Duodenal mucosa (tissue), 2 donors: Measurements from ENCODE around the gene KCNK17.

ENCODE experiments used
- H3K27ac ChIP-seq: one replicate; pipeline ENCODE4 v1.7.0; 2013; ENCODE audit warnings: low read depth, low read length
- H3K27me3 ChIP-seq, 2 donors: one replicate each; pipeline ENCODE4 v1.7.0; 2013; ENCODE audit warnings: low read length in 2 of 2, control low read depth in 1 of 2; ENCODE audit not compliant: insufficient read depth in 2 of 2, control insufficient read depth in 1 of 2
- H3K36me3 ChIP-seq, 2 donors: one replicate each; pipeline ENCODE4 v1.7.0; 2013; ENCODE audit warnings: low read length in 2 of 2, control low read depth in 1 of 2; ENCODE audit not compliant: insufficient read depth in 2 of 2, control insufficient read depth in 1 of 2
- H3K4me1 ChIP-seq, 2 donors: one replicate each; pipeline ENCODE4 v1.7.0; 2013; ENCODE audit warnings: low read length in 2 of 2, control low read depth in 1 of 2; ENCODE audit not compliant: insufficient read depth in 2 of 2, control insufficient read depth in 1 of 2
- H3K4me3 ChIP-seq, 2 donors: one replicate each; pipeline ENCODE4 v1.7.0; 2013; ENCODE audit warnings: low read length in 2 of 2, low read depth in 1 of 2
- H3K9ac ChIP-seq, 2 donors: one replicate each; pipeline ENCODE4 v1.7.0; 2013; ENCODE audit warnings: low read length in 2 of 2, low read depth in 1 of 2
- H3K9me3 ChIP-seq, 2 donors: one replicate each; pipeline ENCODE4 v1.7.0; 2013; ENCODE audit warnings: low read length in 2 of 2, control low read depth in 1 of 2; ENCODE audit not compliant: control insufficient read depth in 1 of 2

The KCNK17 gene, protein sequence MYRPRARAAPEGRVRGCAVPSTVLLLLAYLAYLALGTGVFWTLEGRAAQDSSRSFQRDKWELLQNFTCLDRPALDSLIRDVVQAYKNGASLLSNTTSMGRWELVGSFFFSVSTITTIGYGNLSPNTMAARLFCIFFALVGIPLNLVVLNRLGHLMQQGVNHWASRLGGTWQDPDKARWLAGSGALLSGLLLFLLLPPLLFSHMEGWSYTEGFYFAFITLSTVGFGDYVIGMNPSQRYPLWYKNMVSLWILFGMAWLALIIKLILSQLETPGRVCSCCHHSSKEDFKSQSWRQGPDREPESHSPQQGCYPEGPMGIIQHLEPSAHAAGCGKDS

DNA sequence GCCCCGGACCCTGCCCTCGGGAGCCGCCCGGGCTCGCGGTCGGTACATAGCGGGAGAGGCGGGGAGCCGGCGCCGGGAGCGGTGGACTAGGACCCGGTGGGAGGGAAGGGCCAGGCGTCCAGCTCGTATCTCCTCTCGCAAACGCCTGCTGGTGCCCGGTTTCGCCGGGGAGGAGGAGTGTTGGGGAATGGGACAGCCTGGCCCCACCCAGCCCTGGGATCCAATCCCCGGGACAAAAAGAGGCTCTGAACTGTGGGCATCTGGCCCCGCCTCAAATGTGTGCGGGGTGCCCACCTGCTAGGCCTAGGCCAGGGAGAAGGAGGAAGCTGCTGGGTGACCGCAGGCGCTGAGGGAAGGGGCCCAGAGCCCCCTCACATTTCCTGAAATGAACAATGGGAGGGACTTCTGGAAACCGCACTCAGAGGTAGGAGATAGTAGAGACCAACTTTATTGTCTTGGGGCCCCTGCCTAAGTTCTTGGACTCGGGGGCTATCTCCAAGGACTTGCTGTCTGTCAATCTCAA is at the start of gene KCNK17:
TSS of gene KCNK17 (minus strand) at position 147 of the 523 bp plus-strand sequence. CDS start at position 48, 99 bp downstream.
- no peak within 1 kb of the TSS for H3K27ac ChIP-seq
- no peaks in the 10 kb centered on the region for H3K9me3 ChIP-seq
- no peaks in the 10 kb centered on the region for H3K36me3 ChIP-seq
- no peak within 1 kb of the TSS for H3K9ac ChIP-seq
- peak within 1 kb of the TSS; percentile 37 to 51 for H3K4me3 ChIP-seq
- H3K4me1 ChIP-seq, result peaks cover 7 to 19% of the 10 kb centered on the region in 2 donors
- H3K27me3 ChIP-seq, result peaks cover 36 to 37% of the 10 kb centered on the region in 2 donors

DNA sequence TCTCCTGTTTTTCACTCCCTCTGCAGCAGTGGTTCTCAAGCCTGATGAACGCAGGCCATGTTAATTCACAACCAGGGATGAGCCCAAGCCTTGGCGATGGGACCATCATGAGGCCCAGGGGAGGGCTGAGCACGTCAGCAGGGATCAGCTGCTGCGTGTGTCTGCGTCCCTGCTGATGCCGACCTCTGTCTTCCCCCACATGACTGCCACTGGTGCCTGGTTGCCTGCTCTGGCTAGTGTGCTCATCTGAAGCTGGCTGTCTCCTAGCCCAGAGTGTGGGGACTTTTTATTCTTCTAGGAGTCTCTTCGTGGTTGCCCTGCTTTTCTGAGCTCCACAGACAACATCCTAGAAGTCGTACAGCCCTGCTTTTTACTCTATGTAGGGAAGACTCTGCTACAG is 49.1 kb upstream of the KCNK17 start:
- no peaks in the 10 kb centered on the region for H3K27me3 ChIP-seq
- H3K4me3 ChIP-seq, result no peak overlapping the region
- no peak overlapping the region for H3K9ac ChIP-seq
- no peaks in the 10 kb centered on the region for H3K36me3 ChIP-seq
- no peak overlapping the region for H3K27ac ChIP-seq
- no peaks in the 10 kb centered on the region for H3K4me1 ChIP-seq
- H3K9me3 ChIP-seq, result no peaks in the 10 kb centered on the region

DNA sequence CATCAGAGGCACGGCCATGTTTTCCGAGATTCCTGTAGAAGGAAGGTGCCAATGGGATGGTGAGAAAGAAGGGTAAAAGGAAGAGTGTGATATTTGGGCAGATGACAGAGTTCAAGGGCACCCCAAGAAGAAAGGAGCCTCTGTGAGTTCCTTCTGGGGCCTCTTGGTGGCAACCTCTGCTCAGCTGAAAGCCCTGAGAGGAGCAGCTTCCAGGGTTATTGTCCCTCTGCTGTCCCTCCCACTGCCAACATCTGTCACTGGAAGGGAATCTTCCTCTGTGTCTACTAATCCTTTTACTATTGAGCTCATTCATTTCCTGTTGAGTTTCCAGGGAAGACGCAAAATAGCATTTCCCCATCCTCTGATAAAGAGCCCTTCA is 48.3 kb upstream of the KCNK17 start:
- no peak overlapping the region for H3K9ac ChIP-seq
- no peak overlapping the region for H3K4me3 ChIP-seq
- no peak overlapping the region for H3K27ac ChIP-seq

DNA sequence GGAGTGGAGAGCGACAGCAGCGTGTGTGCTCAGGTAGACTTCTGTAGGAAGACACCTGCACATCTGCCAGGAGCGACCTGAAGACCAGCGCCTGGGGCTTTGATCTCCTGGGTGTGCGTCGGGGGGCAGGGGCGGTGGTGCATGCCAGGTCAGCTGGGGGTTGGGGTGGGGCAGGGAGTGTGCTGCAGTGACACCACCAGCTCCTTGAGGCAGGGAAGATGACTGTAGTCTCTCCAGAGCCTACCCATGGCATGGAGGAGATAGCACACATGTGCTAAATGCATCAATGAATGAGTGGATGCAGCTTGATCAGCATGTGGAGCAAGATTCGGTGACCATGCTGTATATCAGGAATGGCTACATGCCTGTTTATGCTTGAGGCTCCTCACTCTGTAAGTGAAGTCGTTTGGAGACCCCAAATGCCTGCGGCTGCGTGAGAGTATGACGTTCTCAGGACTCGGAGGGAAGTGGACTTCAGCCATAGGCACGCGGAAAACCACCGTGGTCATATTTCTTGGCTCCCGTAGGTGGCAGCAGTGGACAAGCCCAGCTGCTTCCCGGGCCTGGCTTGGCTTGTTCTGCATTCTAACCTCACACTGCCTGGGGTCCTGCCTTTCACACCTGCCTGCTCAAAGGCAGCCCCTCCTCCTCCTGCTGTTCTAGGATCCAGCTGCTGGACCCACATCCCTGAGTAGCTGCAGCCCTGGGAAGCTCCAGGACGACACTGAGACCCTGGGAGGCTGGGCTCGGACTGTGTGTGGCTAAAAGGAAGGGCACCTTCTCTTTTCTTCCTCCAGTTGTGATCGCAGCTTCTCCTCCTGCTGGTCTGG is 47.7 kb upstream of the KCNK17 start:
- Histone ChIP-seq H3K27ac (no peak overlapping the region), H3K4me1 (no peaks in the 10 kb centered on the region), H3K4me3 (no peak overlapping the region), H3K27me3 (no peaks in the 10 kb centered on the region), H3K36me3 (no peaks in the 10 kb centered on the region), H3K9ac (no peak overlapping the region), H3K9me3 (no peaks in the 10 kb centered on the region)

More for the DNA sequence above, 48.3 kb upstream of the KCNK17 start:
- no peaks in the 10 kb centered on the region for H3K4me1 ChIP-seq
- H3K9me3 ChIP-seq, result no peaks in the 10 kb centered on the region
- no peaks in the 10 kb centered on the region for H3K27me3 ChIP-seq
- no peaks in the 10 kb centered on the region for H3K36me3 ChIP-seq

DNA sequence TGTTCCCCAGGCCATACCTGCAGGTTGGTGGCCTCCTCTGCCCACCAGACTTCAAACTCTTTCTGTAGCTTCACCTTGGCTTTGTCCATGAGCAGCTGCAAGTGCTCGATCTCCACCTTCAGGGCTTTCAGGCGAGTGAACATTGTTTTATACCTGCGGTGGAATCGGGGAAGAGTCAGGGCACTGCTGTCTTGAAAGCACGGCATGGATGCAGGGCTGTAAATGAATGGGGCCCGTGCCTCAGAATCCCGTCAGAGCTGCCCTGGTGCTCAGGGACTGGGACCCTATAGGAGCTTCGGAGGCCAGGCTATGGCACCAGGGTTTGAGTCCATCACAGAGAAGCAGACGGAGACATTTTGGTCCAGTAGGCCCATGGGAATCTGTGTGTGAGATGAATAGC is 46.2 kb upstream of the KCNK17 start:
- Histone ChIP-seq H3K27ac (no peak overlapping the region), H3K27me3 (no peaks in the 10 kb centered on the region), H3K4me3 (no peak overlapping the region), H3K9me3 (no peaks in the 10 kb centered on the region), H3K36me3 (no peaks in the 10 kb centered on the region), H3K4me1 (no peaks in the 10 kb centered on the region), H3K9ac (no peak overlapping the region)

DNA sequence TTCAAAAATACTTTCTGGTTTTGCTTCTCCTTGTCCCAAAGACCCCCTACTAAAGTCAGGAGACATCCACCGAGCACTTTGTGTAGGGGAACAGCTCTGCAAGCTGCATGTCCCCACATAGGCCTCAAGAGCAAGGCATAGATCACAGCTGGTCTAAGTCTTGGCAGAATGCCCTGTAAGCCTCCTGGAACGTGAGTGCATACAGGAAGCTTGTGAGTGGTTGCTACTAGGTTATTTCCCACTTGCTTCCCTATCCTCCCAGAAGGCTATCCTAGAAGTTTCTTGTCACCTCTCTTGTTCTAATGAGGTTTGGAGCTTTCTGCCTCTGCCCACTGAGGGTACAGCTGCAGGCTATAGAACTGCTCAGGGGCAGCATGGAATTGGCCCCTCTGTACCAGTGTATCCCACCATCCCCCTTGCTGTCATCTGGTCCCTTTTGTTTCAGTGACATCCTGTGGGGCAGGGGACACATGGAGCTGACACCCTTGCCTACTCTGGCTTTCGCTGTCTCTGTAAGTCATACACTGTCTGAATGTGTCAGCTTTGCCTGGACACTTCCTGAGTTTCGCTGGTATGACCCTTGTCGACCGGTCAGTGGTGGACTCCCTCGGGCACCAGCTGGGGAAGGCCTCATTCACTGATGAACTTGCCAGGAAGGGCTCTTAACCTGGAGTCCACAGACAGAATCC is 43.9 kb upstream of the KCNK17 start:
- Histone ChIP-seq H3K4me1 (no peaks in the 10 kb centered on the region), H3K9me3 (no peaks in the 10 kb centered on the region), H3K9ac (no peak overlapping the region), H3K36me3 (no peaks in the 10 kb centered on the region), H3K4me3 (no peak overlapping the region), H3K27me3 (no peaks in the 10 kb centered on the region), H3K27ac (no peak overlapping the region)

DNA sequence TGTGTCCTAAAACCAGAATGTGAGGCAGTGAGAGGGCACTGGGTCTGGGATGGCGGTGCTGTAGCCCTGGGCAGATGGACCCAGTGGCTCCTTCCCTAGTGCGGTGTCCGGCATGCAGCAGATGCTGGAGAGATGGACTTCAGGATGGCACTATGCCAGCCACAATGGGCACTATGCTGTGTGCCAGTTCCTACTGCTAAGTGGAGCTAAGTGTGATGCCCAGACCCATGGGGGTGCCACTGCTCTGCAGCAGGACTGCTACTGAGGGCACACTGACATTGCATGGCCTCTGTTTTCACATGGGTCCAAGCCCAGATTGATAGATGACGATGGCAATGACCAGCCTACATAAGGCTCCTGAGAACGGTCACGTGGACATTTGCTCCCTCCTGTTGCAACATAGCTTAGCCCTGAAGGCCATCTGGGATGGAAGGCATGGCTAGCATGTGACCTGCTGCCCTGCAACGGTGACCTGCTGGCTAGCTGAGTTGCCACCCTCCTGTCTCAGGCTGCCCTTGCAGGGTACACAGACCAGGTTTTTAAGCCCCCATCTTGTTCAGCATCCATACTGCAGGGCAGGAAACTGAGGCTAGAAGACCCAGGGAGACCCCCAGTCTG is 39.6 kb upstream of the KCNK17 start:
- H3K9ac ChIP-seq, result no peak overlapping the region
- no peaks in the 10 kb centered on the region for H3K36me3 ChIP-seq
- no peaks in the 10 kb centered on the region for H3K4me1 ChIP-seq
- H3K27me3 ChIP-seq, result no peaks in the 10 kb centered on the region
- H3K27ac ChIP-seq, result no peak overlapping the region
- H3K9me3 ChIP-seq, result no peaks in the 10 kb centered on the region
- H3K4me3 ChIP-seq, result no peak overlapping the region

DNA sequence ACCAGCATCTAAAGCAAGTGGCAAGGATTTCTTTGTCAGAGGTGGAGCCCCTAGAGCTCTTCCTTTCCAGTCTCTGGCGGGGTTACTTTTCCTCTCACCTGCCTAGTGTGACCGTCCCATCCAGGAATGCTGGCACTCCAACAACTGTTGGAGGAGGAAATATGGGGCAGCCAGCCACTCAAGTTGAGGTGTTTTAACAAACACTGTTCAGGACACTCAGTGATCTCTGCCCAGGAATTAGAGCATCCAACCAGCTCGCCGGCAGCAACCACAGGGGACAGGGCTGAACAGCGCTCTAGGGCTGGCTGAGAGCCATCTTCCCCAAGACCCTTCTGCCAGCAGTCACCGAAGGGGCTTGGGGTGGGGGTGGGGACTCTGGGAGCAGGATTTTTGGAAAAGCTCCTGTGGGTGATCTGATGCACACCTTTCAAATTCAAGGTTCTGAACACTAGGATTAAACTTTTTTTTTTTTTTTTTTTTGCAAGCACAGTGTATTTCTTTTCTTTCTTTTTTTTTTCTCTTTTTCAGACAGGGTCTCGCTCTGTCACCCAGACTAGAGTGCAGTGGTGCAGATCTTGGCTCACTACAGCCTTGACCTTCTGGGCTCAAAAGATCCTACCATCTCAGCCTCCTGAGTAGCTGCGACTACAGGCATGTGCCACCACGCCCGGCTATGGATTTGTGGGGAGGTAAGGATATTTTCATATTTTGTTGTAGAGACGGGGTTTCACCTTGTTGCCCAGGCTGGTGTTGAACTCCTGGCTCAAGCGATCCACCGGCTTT is 36.7 kb upstream of the KCNK17 start:
- Histone ChIP-seq H3K9me3 (no peaks in the 10 kb centered on the region), H3K9ac (no peak overlapping the region), H3K36me3 (no peaks in the 10 kb centered on the region), H3K27ac (no peak overlapping the region), H3K27me3 (no peaks in the 10 kb centered on the region), H3K4me1 (no peaks in the 10 kb centered on the region), H3K4me3 (no peak overlapping the region)

DNA sequence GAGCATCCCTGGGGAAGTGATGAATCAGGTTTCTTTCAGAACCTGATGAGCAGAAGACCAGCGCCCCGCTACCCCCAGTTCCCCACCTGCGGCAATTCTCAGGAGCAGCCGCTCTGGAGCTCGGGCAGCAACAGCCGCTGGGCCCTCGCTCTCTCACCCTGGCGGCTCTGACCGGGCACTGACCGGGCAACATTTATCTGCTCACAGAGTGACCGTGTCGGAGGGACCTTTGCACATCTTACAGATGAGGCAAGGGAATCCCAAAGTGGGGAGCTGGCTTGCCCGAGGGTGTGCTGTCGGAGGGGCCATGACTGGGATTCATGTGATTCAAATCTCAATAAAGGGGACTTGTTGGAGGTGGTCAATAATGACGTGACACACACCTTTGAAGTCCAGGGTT is 34.5 kb upstream of the KCNK17 start:
- no peaks in the 10 kb centered on the region for H3K4me1 ChIP-seq
- no peak overlapping the region for H3K27ac ChIP-seq
- no peaks in the 10 kb centered on the region for H3K36me3 ChIP-seq
- H3K9me3 ChIP-seq, result no peaks in the 10 kb centered on the region
- H3K9ac ChIP-seq, result no peak overlapping the region
- H3K4me3 ChIP-seq, result no peak overlapping the region
- H3K27me3 ChIP-seq, result no peaks in the 10 kb centered on the region
